ENCODE measurements around the gene CASD1.

Gene CASD1

DNA sequence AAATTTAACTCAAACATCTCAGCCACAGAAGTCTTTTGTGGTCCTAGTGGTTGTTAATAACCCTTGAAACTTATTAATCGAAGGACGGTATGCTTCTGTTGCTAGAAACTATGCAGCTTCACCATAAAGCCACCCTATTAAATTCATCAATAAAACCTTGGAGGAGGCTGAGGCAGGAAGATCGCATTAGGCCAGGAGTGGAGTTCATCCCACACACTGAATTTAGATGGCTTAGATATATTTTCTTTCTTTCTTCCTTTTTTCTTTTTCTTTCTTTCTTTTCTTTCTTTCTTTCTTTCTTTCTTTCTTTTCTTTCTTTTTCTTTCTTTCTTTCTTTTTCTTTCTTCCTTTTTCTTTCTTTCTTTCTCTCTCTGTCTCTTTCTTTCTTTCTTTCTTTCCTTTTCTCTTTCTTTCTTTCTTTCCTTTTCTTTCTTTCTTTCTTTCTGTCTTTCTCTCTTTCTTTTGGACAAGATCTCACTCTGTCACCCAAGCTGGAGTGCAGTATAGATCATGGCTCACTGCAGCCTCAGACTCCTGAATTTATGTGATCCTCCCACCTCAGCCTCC is 30.9 kb upstream of the CASD1 start:
- DNase-seq (ENCODE audit: low spot score) = no peak
- in situ Hi-C loops (cut with MboI; ENCODE audit: low pct_unique_long_range_greater_than_20kb, low sequenced_read_pairs, unreplicated experiment) = no loop called here
- TF ChIP-seq, protein P1, sequence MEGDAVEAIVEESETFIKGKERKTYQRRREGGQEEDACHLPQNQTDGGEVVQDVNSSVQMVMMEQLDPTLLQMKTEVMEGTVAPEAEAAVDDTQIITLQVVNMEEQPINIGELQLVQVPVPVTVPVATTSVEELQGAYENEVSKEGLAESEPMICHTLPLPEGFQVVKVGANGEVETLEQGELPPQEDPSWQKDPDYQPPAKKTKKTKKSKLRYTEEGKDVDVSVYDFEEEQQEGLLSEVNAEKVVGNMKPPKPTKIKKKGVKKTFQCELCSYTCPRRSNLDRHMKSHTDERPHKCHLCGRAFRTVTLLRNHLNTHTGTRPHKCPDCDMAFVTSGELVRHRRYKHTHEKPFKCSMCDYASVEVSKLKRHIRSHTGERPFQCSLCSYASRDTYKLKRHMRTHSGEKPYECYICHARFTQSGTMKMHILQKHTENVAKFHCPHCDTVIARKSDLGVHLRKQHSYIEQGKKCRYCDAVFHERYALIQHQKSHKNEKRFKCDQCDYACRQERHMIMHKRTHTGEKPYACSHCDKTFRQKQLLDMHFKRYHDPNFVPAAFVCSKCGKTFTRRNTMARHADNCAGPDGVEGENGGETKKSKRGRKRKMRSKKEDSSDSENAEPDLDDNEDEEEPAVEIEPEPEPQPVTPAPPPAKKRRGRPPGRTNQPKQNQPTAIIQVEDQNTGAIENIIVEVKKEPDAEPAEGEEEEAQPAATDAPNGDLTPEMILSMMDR (IDR thresholded peaks at IDR 0.05; ENCODE audit: extremely low read depth, insufficient read depth, missing control alignments) = no peak

GRCh38 chr7:94481279-94481678 is 28.3 kb upstream of the CASD1 start:
- TF ChIP-seq, protein P1 (IDR thresholded peaks at IDR 0.05; ENCODE audit: extremely low read depth, insufficient read depth, missing control alignments) = no peak
- DNase-seq (ENCODE audit: low spot score) = no peak
- in situ Hi-C loops (cut with MboI; ENCODE audit: low pct_unique_long_range_greater_than_20kb, low sequenced_read_pairs, unreplicated experiment) = no loop called here

DNA sequence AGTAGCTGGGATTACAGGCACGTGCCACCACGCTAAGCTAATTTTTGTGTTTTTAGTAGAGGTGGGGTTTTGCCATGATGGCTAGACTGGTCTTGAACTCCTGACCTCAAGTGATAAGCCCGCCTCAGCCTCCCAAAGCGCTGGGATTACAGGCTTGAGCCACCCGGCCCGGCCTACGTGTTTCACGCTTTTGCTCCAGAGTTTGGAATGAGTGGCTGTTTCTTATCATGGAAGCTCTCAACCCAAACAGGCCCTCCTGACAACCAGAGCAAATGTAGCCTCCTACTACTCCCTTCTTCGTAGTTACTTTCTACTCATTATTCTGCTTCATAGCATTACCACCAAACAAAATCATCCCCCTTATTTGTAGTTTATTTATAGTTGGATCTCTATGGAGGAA is 26.8 kb upstream of the CASD1 start:
- in situ Hi-C loops (cut with MboI; ENCODE audit: low pct_unique_long_range_greater_than_20kb, low sequenced_read_pairs, unreplicated experiment) = no loop called here
- TF ChIP-seq, protein P1 (IDR thresholded peaks at IDR 0.05; ENCODE audit: extremely low read depth, insufficient read depth, missing control alignments) = no peak
- no peak for DNase-seq (ENCODE audit: low spot score)

GRCh38 chr7:94483843-94484242 is 25.8 kb upstream of the CASD1 start:
- TF ChIP-seq, protein P1 (IDR thresholded peaks at IDR 0.05; ENCODE audit: extremely low read depth, insufficient read depth, missing control alignments) = no peak
- no peak for DNase-seq (ENCODE audit: low spot score)
- in situ Hi-C loops (cut with MboI; ENCODE audit: low pct_unique_long_range_greater_than_20kb, low sequenced_read_pairs, unreplicated experiment) = no loop called here

- in situ Hi-C loops (cut with MboI; ENCODE audit: low pct_unique_long_range_greater_than_20kb, low sequenced_read_pairs, unreplicated experiment) = no loop called here
- TF ChIP-seq, protein P1 (IDR thresholded peaks at IDR 0.05; ENCODE audit: extremely low read depth, insufficient read depth, missing control alignments) = no peak
- DNase-seq (ENCODE audit: low spot score) = no peak
These were observed 23.4 kb upstream of the CASD1 start for GRCh38 chr7:94486216-94486615.

GRCh38 chr7:94491410-94491809 is 18.2 kb upstream of the CASD1 start:
- TF ChIP-seq, protein P1 (IDR thresholded peaks at IDR 0.05; ENCODE audit: extremely low read depth, insufficient read depth, missing control alignments) = no peak
- DNase-seq (ENCODE audit: low spot score) = no peak
- in situ Hi-C loops (cut with MboI; ENCODE audit: low pct_unique_long_range_greater_than_20kb, low sequenced_read_pairs, unreplicated experiment) = no loop called here

GRCh38 chr7:94492601-94493000 is 17.0 kb upstream of the CASD1 start:
- TF ChIP-seq, protein P1 (IDR thresholded peaks at IDR 0.05; ENCODE audit: extremely low read depth, insufficient read depth, missing control alignments) = no peak
- in situ Hi-C loops (cut with MboI; ENCODE audit: low pct_unique_long_range_greater_than_20kb, low sequenced_read_pairs, unreplicated experiment) = no loop called here
- peak; percentile 56 for DNase-seq (ENCODE audit: low spot score)

All from GM13977 (cell line).